K562 (cell line): Measurements from ENCODE around the gene ZC3H11A. TPM values are rescaled to one million over a fixed set of nuclear protein-coding genes. Genes with fewer than 3 reads are reported as not detected.

Experiments
- ATAC-seq: fragments of 200-7000 bp; cut with Tn5 transposase; 3 replicates; pipeline ENCODE4 v1.9.1; 2020; ENCODE audit warnings: moderate library complexity
- BruUV-seq: library from RNA; stranded (reverse); fragments of 400-500 nt; replicated peaks from 2 replicates; lab custom pipeline; 2021; lab: Mats Ljungman, UMichigan
- CTCF ChIA-PET: fragments of 300-600 bp; formaldehyde crosslinking; extraction: SDS; loops from one replicate; lab custom pipeline; 2021; ENCODE audit warnings: low intra/inter-chr PET ratio; lab: Yijun Ruan, JAX
- POLR2A ChIA-PET: fragments of 300-600, 350-650 bp; sonication (Branson Sonifier 250); formaldehyde crosslinking; extraction: SDS; loops from one replicate; lab custom pipeline; 2021; ENCODE audit warnings: antibody characterized with exemption, inconsistent platforms; lab: Yijun Ruan, JAX
- DNase-seq, 4 experiments: peaks; one replicate each; pipeline versions ENCODE4 v3.0.0 to v3.0.0-alpha.2; 2011 to 2018; ENCODE audit warnings: low spot score in 3 of 4, mixed read lengths in 3 of 4; ENCODE audit errors: extremely low read depth in 1 of 4
- FAIRE-seq: peaks from 2 replicates; lab custom pipeline; 2011; peaks lifted over from hg19 to GRCh38; lab: Jason Lieb, UNC
- H2AFZ ChIP-seq: 2 replicates; pipeline ENCODE4 v1.6.0; 2011; ENCODE audit warnings: low read depth, low read length, control low read depth, inconsistent platforms
- H3K27ac ChIP-seq: fragments of 200-600 bp; 3 replicates; pipeline ENCODE4 v1.8.0; 2011; ENCODE audit warnings: low read depth, mild to moderate bottlenecking, control low read depth, inconsistent platforms, low read length, moderate library complexity, mixed read lengths; ENCODE audit errors: extremely low read depth
- H3K27me3 ChIP-seq, 2 experiments: fragments of 300-600 bp in 1 of 2; 2 replicates in 1 of 2; 3 replicates in 1 of 2; pipeline versions ENCODE4 v1.6.0 to v1.8.0; 2011; ENCODE audit warnings: inconsistent platforms in 2 of 2, low read length in 2 of 2, mild to moderate bottlenecking in 1 of 2, mixed read lengths in 1 of 2, moderate library complexity in 1 of 2; ENCODE audit not compliant: control insufficient read depth in 2 of 2, insufficient read depth in 2 of 2
- H3K36me3 ChIP-seq: fragments of 300-600 bp; 3 replicates; pipeline ENCODE4 v1.8.0; 2011; ENCODE audit warnings: mild to moderate bottlenecking, low read length, inconsistent platforms; ENCODE audit not compliant: control insufficient read depth, insufficient read depth
- H3K4me1 ChIP-seq, 2 experiments: fragments of 200-600 bp in 1 of 2; replicated peaks in 1 of 2; 2 replicates in 1 of 2; 3 replicates in 1 of 2; pipeline versions ENCODE4 v1.5.1 to v1.8.0; 2011; ENCODE audit warnings: inconsistent platforms in 2 of 2, low read length in 2 of 2, mild to moderate bottlenecking in 1 of 2, mixed read lengths in 1 of 2, moderate library complexity in 1 of 2; ENCODE audit not compliant: control insufficient read depth in 2 of 2, insufficient read depth in 2 of 2
- H3K4me2 ChIP-seq: 2 replicates; pipeline ENCODE4 v1.6.1; 2011; ENCODE audit warnings: low read length, control low read depth, inconsistent platforms, mixed read lengths; ENCODE audit not compliant: insufficient read depth
- H3K4me3 ChIP-seq: fragments of 200-600 bp; sonication (generic), shearing (Covaris generic); 2 replicates; pipeline ENCODE4 v1.5.1; 2016; ENCODE audit warnings: control low read depth, inconsistent platforms
- H3K79me2 ChIP-seq: fragments of 200-600 bp; 3 replicates; pipeline ENCODE4 v1.8.0; 2011; ENCODE audit warnings: low read length, inconsistent platforms; ENCODE audit not compliant: control insufficient read depth, insufficient read depth
- H3K9ac ChIP-seq, 2 experiments: 2 replicates each; pipeline versions ENCODE4 v1.6.0 to v1.6.1; 2011; ENCODE audit warnings: low read depth in 2 of 2, low read length in 2 of 2, control low read depth in 1 of 2, inconsistent platforms in 1 of 2, mild to moderate bottlenecking in 1 of 2, mixed read lengths in 1 of 2; ENCODE audit not compliant: insufficient read depth in 1 of 2
- H3K9me1 ChIP-seq: one replicate; pipeline ENCODE4 v1.6.0; 2011; ENCODE audit warnings: inconsistent platforms, mild to moderate bottlenecking, low read length, moderate library complexity; ENCODE audit not compliant: control insufficient read depth, insufficient read depth
- H3K9me3 ChIP-seq: replicated peaks from 2 replicates; pipeline ENCODE4 v1.5.1; 2011; ENCODE audit warnings: low read depth, low read length, inconsistent platforms; ENCODE audit not compliant: control insufficient read depth, insufficient read depth
- H4K20me1 ChIP-seq: replicated peaks from 2 replicates; pipeline ENCODE4 v1.6.1; 2011; ENCODE audit warnings: low read length, inconsistent platforms, mixed read lengths; ENCODE audit not compliant: control insufficient read depth, insufficient read depth
- CC2D1A ChIP-seq: fragments of 450-650 bp; IDR thresholded peaks from 2 replicates; pipeline ENCODE4 v1.6.1; 2017; ENCODE audit warnings: mild to moderate bottlenecking
- CGGBP1 ChIP-seq: fragments of 250-450 bp; sonication (Bioruptor Pico); IDR thresholded peaks from 2 replicates; pipeline ENCODE4 v1.9.0; 2021; ENCODE audit warnings: mild to moderate bottlenecking
- E2F3 ChIP-seq: fragments of 250-450 bp; sonication (Bioruptor Pico); IDR thresholded peaks from 2 replicates; pipeline ENCODE4 v1.4.0; 2020; ENCODE audit warnings: mild to moderate bottlenecking
- HSF4 ChIP-seq: fragments of 250-450 bp; sonication (Bioruptor Pico); IDR thresholded peaks from 2 replicates; pipeline ENCODE4 v2.1.2; 2022; ENCODE audit warnings: mild to moderate bottlenecking, moderate library complexity, borderline replicate concordance
- MITF ChIP-seq: IDR thresholded peaks from 2 replicates; pipeline ENCODE4 v1.6.1; 2014; ENCODE audit warnings: antibody characterized with exemption
- PRDM10 ChIP-seq: fragments of 450-650 bp; IDR thresholded peaks from 2 replicates; pipeline ENCODE4 v1.6.1; 2018; ENCODE audit not compliant: partially characterized antibody
- SRF ChIP-seq, 2 experiments: fragments of 250-450, 450-650 bp in 1 of 2; sonication (Bioruptor Pico) in 1 of 2; sonication (generic) in 1 of 2; formaldehyde crosslinking; IDR thresholded peaks; 2 replicates each; pipeline versions ENCODE4 v1.5.0 to v1.5.1; 2020 to 2022; ENCODE audit warnings: mild to moderate bottlenecking in 1 of 2, missing genetic modification reagents in 1 of 2
- TBL1XR1 ChIP-seq, 2 experiments: IDR thresholded peaks; 2 replicates each; pipeline ENCODE4 v1.6.1; 2012; ENCODE audit warnings: improper control_type of control experiment in 2 of 2, low read length in 2 of 2, mild to moderate bottlenecking in 1 of 2
- TEAD4 ChIP-seq, 2 experiments: sonication (generic) in 1 of 2; formaldehyde crosslinking in 1 of 2; IDR thresholded peaks; 2 replicates each; pipeline versions ENCODE4 v1.6.1 to v1.8.0; 2012 to 2022; ENCODE audit warnings: borderline replicate concordance in 1 of 2, inconsistent platforms in 1 of 2, low read length in 1 of 2, mild to moderate bottlenecking in 1 of 2, missing genetic modification reagents in 1 of 2
- THAP12 ChIP-seq: fragments of 250-450 bp; sonication (Bioruptor Pico); IDR thresholded peaks from 2 replicates; pipeline ENCODE4 v1.9.0; 2021; ENCODE audit warnings: mild to moderate bottlenecking, inconsistent platforms
- TRIM25 ChIP-seq: fragments of 450-650 bp; IDR thresholded peaks from 2 replicates; pipeline ENCODE4 v1.7.0; 2016; ENCODE audit warnings: borderline replicate concordance
- ZNF3 ChIP-seq: fragments of 250-450 bp; sonication (Bioruptor Pico); IDR thresholded peaks from 2 replicates; pipeline ENCODE4 v1.5.0; 2021; ENCODE audit warnings: mild to moderate bottlenecking, moderate library complexity
- WGBS: fragments of 100-300 bp; shearing (Covaris generic); methylation state at CpG from one replicate; pipeline ENCODE4 v1.1.6; 2016; ENCODE audit warnings: low coverage, mixed read lengths; ENCODE audit not compliant: insufficient coverage; ENCODE audit errors: missing lambda C conversion rate; 5-methylcytosine and 5-hydroxymethylcytosine counted together
- in situ Hi-C: fragments of 300-500 bp; cut with MboI; formaldehyde crosslinking; loops from 4 replicates; pipeline ENCODE4 v1.15.0; 2018; ENCODE audit warnings: inconsistent platforms, mixed read lengths
- intact Hi-C: fragments of 100-400 bp; cut with micrococcal nuclease; formaldehyde crosslinking; loops from 2 replicates; pipeline ENCODE4 v1.14.2; 2022
- polyA plus RNA-seq, 8 experiments: library from polyadenylated mRNA; depleted of rRNA in 4 of 8; stranded (reverse) in 5 of 8; unstranded in 3 of 8; fragments of >200 nt; fragmentation: Nextera tagmentation in 2 of 8; fragmentation: Illumina TruSeq in 1 of 8; extraction: Ambion mirVana in 2 of 8; extraction: Trizol in 1 of 8; gene quantifications; 2 replicates each; pipeline versions ENCODE4 v1.2.1 to v1.2.3, GENCODE V29; 2011 to 2014; ENCODE audit warnings: inconsistent platforms in 1 of 8, missing spikeins in 1 of 8
- total RNA-seq, 7 experiments: library from RNA; depleted of rRNA in 6 of 7; stranded (reverse); fragments of >200 nt in 6 of 7; fragmentation: Illumina TruSeq in 2 of 7; extraction: Trizol in 2 of 7; gene quantifications; 2 replicates each; pipeline versions ENCODE4 v1.2.1 to v1.2.3, GENCODE V29; 2011 to 2021; ENCODE audit warnings: low replicate concordance in 1 of 7

The ZC3H11A gene
- total and polyA plus RNA-seq, 9 of the 15 experiments (the other 6 are each of a cell fraction or from before 2014, with no cell fraction given), result 34.2 to 137 (median 102) TPM

- ATAC-seq, result no peak
- TF ChIP-seq CC2D1A, result no peak
- TF ChIP-seq TBL1XR1 (IDR thresholded peaks at IDR 0.05; ENCODE audit: low read length in 2 of 2), result no peak
- no peak for TF ChIP-seq CGGBP1 (CRISPR knock-in tag)
- TF ChIP-seq THAP12 (CRISPR knock-in tag), result no peak
- TF ChIP-seq MITF, result no peak
- TF ChIP-seq TEAD4 (IDR thresholded peaks at IDR 0.05; ENCODE audit: low read length), result no peak
- no peak for TF ChIP-seq TEAD4 (CRISPR knock-in tag; IDR thresholded peaks at IDR 0.05; ENCODE audit: borderline replicate concordance)
- TF ChIP-seq ZNF3, result no peak
- no peak for TF ChIP-seq E2F3 (CRISPR knock-in tag)
- TF ChIP-seq TRIM25, result no peak
- TF ChIP-seq HSF4 (CRISPR knock-in tag), result no peak
- TF ChIP-seq PRDM10, result no peak
- no peak for TF ChIP-seq SRF (CRISPR knock-in tag; IDR thresholded peaks at IDR 0.05)
Observed at GRCh38 chr1:203828002-203828401, 32.6 kb downstream of the ZC3H11A start.

More at GRCh38 chr1:203828002-203828401, 32.6 kb downstream of the ZC3H11A start:
- 97% methylated on average over 5 of the region's 5 CpGs for WGBS
- DNase-seq (no peak), FAIRE-seq (no peak)
- ChIA-PET CTCF (no interaction called here), POLR2A (interaction anchor here (1.1 to 1.3 kb wide), 2 partner anchors 10 to 23 kb away, joined by 3 to 5 read pairs; no protein-coding TSS in a partner anchor)
- intact Hi-C loops, result no loop called here
- H3K79me2 ChIP-seq, result peaks cover 30% of the 10 kb centered on the region
- no peak overlapping the region for H3K9ac ChIP-seq
- peaks cover 90% of the 10 kb centered on the region for H3K36me3 ChIP-seq
- H3K9me3 ChIP-seq, result no peaks in the 10 kb centered on the region
- no peaks in the 10 kb centered on the region for H3K9me1 ChIP-seq
- no peak overlapping the region for H2AFZ ChIP-seq
- no peaks in the 10 kb centered on the region for H3K4me1 ChIP-seq
- in situ Hi-C loops, result no loop called here
- H3K4me2 ChIP-seq, result no peak overlapping the region
- H3K27me3 ChIP-seq, result no peaks in the 10 kb centered on the region
- no peak overlapping the region for H3K4me3 ChIP-seq
- H4K20me1 ChIP-seq, result no peaks in the 10 kb centered on the region; the same call in 1 of the 2 replicates
- BruUV-seq, result no TSS peak
- H3K27ac ChIP-seq, result no peak overlapping the region
